CD4-positive, alpha-beta memory T cell (primary cell): ENCODE results near the gene ERBB4. TPM values are rescaled to one million over a fixed set of nuclear protein-coding genes. Genes with fewer than 3 reads are reported as not detected.

Source experiments
- CTCF ChIA-PET: fragments of 350-600 bp; sonication (Branson Sonifier 250); formaldehyde crosslinking; loops from one replicate; lab custom pipeline; 2021; ENCODE audit warnings: inconsistent platforms; ENCODE audit not compliant: partially characterized antibody; lab: Charles Lee
- POLR2A ChIA-PET: fragments of 350-600 bp; sonication (Branson Sonifier 250); formaldehyde crosslinking; loops from one replicate; lab custom pipeline; 2021; ENCODE audit not compliant: partially characterized antibody; lab: Charles Lee
- DNase-seq, 5 donors: peaks; one replicate each; pipeline versions ENCODE4 v3.0.0 to v3.0.0-alpha.2; 2020 to 2022; ENCODE audit warnings: mixed read lengths in 1 of 5
- H3K27ac ChIP-seq: one replicate; pipeline ENCODE4 v1.7.0; 2013; ENCODE audit warnings: low read depth, low read length
- H3K27me3 ChIP-seq: 2 replicates; pipeline ENCODE4 v1.7.0; 2013; ENCODE audit warnings: mild to moderate bottlenecking, low read length, moderate library complexity; ENCODE audit not compliant: insufficient read depth
- H3K36me3 ChIP-seq: 2 replicates; pipeline ENCODE4 v1.7.0; 2013; ENCODE audit warnings: mild to moderate bottlenecking, low read length, moderate library complexity; ENCODE audit not compliant: insufficient read depth
- H3K4me1 ChIP-seq: 2 replicates; pipeline ENCODE4 v1.7.0; 2013; ENCODE audit warnings: mild to moderate bottlenecking, low read length, moderate library complexity; ENCODE audit not compliant: insufficient read depth
- H3K4me3 ChIP-seq, 2 donors: one replicate each; pipeline ENCODE4 v1.7.0; 2013; ENCODE audit warnings: low read length in 2 of 2, mild to moderate bottlenecking in 1 of 2
- H3K9me3 ChIP-seq, 2 donors: one replicate each; pipeline ENCODE4 v1.7.0; 2013; ENCODE audit warnings: low read length in 2 of 2, control low read depth in 1 of 2; ENCODE audit not compliant: control insufficient read depth in 1 of 2
- H3K27ac Mint-ChIP-seq, 7 donors: one replicate each; pipeline ENCODE4 v1.8.0; 2020 to 2021; ENCODE audit warnings: mixed read lengths in 7 of 7, mild to moderate bottlenecking in 6 of 7, inconsistent platforms in 3 of 7, moderate library complexity in 3 of 7
- H3K27me3 Mint-ChIP-seq, 2 donors: one replicate each; pipeline ENCODE4 v1.8.0; 2020 to 2021; ENCODE audit warnings: mixed read lengths in 2 of 2
- H3K36me3 Mint-ChIP-seq, 2 donors: one replicate each; pipeline ENCODE4 v1.8.0; 2020 to 2021; ENCODE audit warnings: mixed read lengths in 2 of 2, inconsistent platforms in 1 of 2, mild to moderate bottlenecking in 1 of 2
- H3K4me1 Mint-ChIP-seq, 4 donors: one replicate each; pipeline ENCODE4 v1.8.0; 2020 to 2021; ENCODE audit warnings: mixed read lengths in 4 of 4, mild to moderate bottlenecking in 1 of 4
- H3K4me3 Mint-ChIP-seq, 8 donors: one replicate each; pipeline ENCODE4 v1.8.0; 2020 to 2021; ENCODE audit warnings: mixed read lengths in 8 of 8, mild to moderate bottlenecking in 7 of 8, moderate library complexity in 6 of 8, inconsistent platforms in 3 of 8
- H3K9me3 Mint-ChIP-seq, 8 donors: one replicate each; pipeline ENCODE4 v1.8.0; 2020 to 2021; ENCODE audit warnings: mixed read lengths in 8 of 8, mild to moderate bottlenecking in 5 of 8, inconsistent platforms in 3 of 8, moderate library complexity in 1 of 8
- intact Hi-C: fragments of 100-400 bp; cut with micrococcal nuclease; formaldehyde crosslinking; loops from one replicate; pipeline ENCODE4 v1.15.1; 2023
- polyA plus RNA-seq, 2 donors: library from polyadenylated mRNA; unstranded; fragments of 300-500 nt; fragmentation: Illumina TruSeq; gene quantifications; one replicate each; pipeline ENCODE4 v1.2.3, GENCODE V29; 2021
- total RNA-seq, 2 experiments: library from RNA; stranded (reverse); gene quantifications; one replicate each; pipeline ENCODE4 v1.2.3, GENCODE V29; 2021

ERBB4 gene
- total and polyA plus RNA-seq, 4 experiments from 2014 or later, result not detected

DNA sequence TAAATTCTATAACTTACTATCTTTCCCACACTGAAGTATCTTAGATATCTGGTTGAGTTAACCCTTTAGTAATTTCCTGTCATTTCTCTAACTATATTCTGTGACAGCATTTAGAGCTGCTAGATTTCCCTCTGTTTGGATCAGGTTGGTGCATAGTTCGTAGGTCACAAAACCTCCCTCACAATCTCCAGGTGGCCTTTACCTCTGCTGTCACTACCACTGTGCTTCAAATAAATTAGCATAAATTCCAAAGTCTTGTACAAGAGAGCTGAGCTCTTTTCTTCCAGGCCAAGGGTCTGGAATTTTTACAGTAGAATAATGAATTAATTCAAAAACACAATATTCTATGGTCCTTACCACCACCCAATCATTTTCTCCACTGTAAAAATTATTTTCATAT is 739.7 kb downstream of the ERBB4 start:
- DNase-seq, result no peak
- no peak overlapping the region for H3K27ac Mint-ChIP-seq
- ChIA-PET POLR2A (no interaction called here), CTCF (no interaction called here)
- no peak overlapping the region for H3K4me3 Mint-ChIP-seq
- H3K36me3 Mint-ChIP-seq, result no peaks in the 10 kb centered on the region
- H3K4me1 Mint-ChIP-seq, result no peaks in the 10 kb centered on the region
- no peaks in the 10 kb centered on the region for H3K36me3 ChIP-seq
- intact Hi-C loops, result no loop called here
- H3K4me1 ChIP-seq, result no peaks in the 10 kb centered on the region
- peaks cover 0 to 3% (median 0%) of the 10 kb centered on the region in 8 donors for H3K9me3 Mint-ChIP-seq
- no peak overlapping the region for H3K4me3 ChIP-seq
- H3K27me3 Mint-ChIP-seq, result no peaks in the 10 kb centered on the region
- H3K9me3 ChIP-seq, result no peaks in the 10 kb centered on the region
- H3K27me3 ChIP-seq, result no peaks in the 10 kb centered on the region
- H3K27ac ChIP-seq, result no peak overlapping the region

DNA sequence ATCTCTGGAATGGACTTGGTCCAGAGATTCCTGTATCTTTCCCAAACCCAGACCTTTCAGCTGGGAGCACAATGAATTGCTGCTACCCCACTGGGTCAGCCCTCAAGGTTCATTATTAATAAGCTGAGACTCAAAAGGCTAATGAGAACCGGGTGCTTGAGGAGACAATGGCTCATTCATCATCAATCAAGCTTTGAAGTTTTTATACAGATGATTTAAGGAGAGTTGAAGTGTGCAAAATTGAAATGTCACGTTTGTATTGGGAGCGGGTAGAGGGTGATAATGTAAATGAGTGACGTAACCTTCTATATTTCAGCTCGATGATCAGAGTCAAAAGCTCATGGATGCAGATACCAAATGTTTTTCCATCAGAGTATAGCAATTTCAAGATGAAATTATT is 744.9 kb downstream of the ERBB4 start:
- Histone ChIP-seq H3K4me3 (no peak overlapping the region), H3K4me1 (no peaks in the 10 kb centered on the region), H3K27me3 (no peaks in the 10 kb centered on the region), H3K27ac (no peak overlapping the region), H3K36me3 (no peaks in the 10 kb centered on the region), H3K9me3 (no peaks in the 10 kb centered on the region)
- no peak for DNase-seq
- H3K4me3 Mint-ChIP-seq, result no peak overlapping the region
- intact Hi-C loops, result no loop called here
- ChIA-PET POLR2A (no interaction called here), CTCF (no interaction called here)
- no peak overlapping the region for H3K27ac Mint-ChIP-seq
- no peaks in the 10 kb centered on the region for H3K36me3 Mint-ChIP-seq
- no peaks in the 10 kb centered on the region for H3K27me3 Mint-ChIP-seq
- no peaks in the 10 kb centered on the region for H3K4me1 Mint-ChIP-seq
- peaks cover 0 to 3% (median 0%) of the 10 kb centered on the region in 8 donors for H3K9me3 Mint-ChIP-seq

DNA sequence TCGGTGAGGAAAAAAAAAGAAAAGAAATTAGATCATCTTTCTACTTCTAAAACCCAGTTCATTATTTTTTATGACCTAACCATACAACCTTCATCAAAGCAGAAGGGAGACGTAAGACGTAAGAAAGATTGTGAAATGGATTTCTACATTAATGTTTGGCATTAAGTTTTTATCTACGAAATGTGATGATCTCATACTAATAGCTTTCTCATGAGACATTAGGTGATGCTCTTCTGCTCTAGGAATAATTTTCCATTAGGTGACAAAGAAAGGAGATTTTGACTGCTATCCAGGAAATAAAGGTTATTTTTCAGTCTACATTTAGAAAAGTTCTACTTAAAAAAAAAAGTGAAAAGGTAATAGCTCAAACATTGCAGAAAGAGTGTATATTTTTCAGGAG is 748.6 kb downstream of the ERBB4 start:
- no peaks in the 10 kb centered on the region for H3K36me3 Mint-ChIP-seq
- intact Hi-C loops, result no loop called here
- peaks cover 0 to 2% (median 0%) of the 10 kb centered on the region in 8 donors for H3K9me3 Mint-ChIP-seq
- no peak overlapping the region for H3K4me3 Mint-ChIP-seq
- Histone ChIP-seq H3K4me3 (no peak overlapping the region), H3K27me3 (no peaks in the 10 kb centered on the region), H3K4me1 (no peaks in the 10 kb centered on the region), H3K36me3 (no peaks in the 10 kb centered on the region), H3K9me3 (no peaks in the 10 kb centered on the region), H3K27ac (no peak overlapping the region)
- DNase-seq, result no peak
- ChIA-PET CTCF (no interaction called here), POLR2A (no interaction called here)
- H3K27me3 Mint-ChIP-seq, result no peaks in the 10 kb centered on the region
- no peak overlapping the region for H3K27ac Mint-ChIP-seq
- no peaks in the 10 kb centered on the region for H3K4me1 Mint-ChIP-seq

DNA sequence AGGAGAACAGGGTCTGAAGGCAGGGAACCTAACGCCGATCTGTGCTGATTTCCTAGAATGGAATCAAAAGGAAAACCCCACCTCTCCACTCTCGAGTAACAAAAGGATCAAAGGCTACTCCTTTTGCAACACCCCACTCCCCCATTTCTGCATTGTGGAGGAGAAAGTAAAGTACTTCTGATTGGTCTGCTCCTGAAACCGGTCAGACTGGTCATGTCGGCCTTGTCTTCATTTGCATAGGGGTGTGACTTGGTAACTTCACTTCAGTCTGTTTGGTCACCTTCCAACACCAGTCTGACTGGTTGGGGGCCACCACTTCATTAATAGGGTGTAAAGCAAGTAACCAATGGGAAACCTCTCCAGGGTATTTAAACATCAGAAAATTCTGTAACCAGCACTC is 771.9 kb downstream of the ERBB4 start:
- H3K4me1 ChIP-seq, result no peaks in the 10 kb centered on the region
- no peaks in the 10 kb centered on the region for H3K9me3 ChIP-seq
- H3K9me3 Mint-ChIP-seq, result peaks cover 0 to 11% (median 5%) of the 10 kb centered on the region in 8 donors
- H3K4me3 ChIP-seq, result no peak overlapping the region
- no peak overlapping the region for H3K27ac Mint-ChIP-seq
- no peak overlapping the region for H3K4me3 Mint-ChIP-seq
- H3K36me3 ChIP-seq, result no peaks in the 10 kb centered on the region
- DNase-seq, result no peak
- intact Hi-C loops, result no loop called here
- H3K27ac ChIP-seq, result no peak overlapping the region
- H3K27me3 ChIP-seq, result no peaks in the 10 kb centered on the region
- POLR2A ChIA-PET, result no interaction called here
- peaks cover 0 to 3% of the 10 kb centered on the region in 2 donors for H3K27me3 Mint-ChIP-seq
- CTCF ChIA-PET, result no interaction called here
- no peaks in the 10 kb centered on the region for H3K4me1 Mint-ChIP-seq
- H3K36me3 Mint-ChIP-seq, result no peaks in the 10 kb centered on the region

DNA sequence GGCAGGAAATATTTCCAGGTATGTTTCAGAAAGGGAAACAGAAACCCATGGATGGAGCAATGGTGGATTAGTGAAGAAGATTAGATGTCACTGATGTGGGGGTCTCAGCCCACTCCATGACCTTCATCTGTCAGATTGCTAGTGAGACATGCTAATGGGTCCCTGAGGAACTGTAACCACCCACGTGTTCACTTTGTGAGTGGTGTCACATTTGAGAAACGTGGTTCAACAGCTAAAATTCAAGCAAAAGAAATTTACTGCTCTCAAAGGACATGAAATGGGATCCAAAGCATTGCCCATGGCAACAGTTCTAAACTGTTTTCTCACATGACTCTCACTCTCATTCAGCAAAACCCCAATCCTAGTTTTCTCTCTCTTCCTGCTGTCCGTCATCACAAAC is 776.1 kb downstream of the ERBB4 start:
- no peak overlapping the region for H3K27ac Mint-ChIP-seq
- H3K9me3 Mint-ChIP-seq, result peaks cover 0 to 9% (median 2%) of the 10 kb centered on the region in 8 donors
- POLR2A ChIA-PET, result no interaction called here
- Histone ChIP-seq H3K4me3 (no peak overlapping the region), H3K4me1 (no peaks in the 10 kb centered on the region), H3K36me3 (no peaks in the 10 kb centered on the region), H3K27me3 (no peaks in the 10 kb centered on the region), H3K9me3 (no peaks in the 10 kb centered on the region), H3K27ac (no peak overlapping the region)
- no peaks in the 10 kb centered on the region for H3K27me3 Mint-ChIP-seq
- intact Hi-C loops, result no loop called here
- no peak overlapping the region for H3K4me3 Mint-ChIP-seq
- CTCF ChIA-PET, result no interaction called here
- no peak for DNase-seq
- H3K4me1 Mint-ChIP-seq, result no peaks in the 10 kb centered on the region
- no peaks in the 10 kb centered on the region for H3K36me3 Mint-ChIP-seq

DNA sequence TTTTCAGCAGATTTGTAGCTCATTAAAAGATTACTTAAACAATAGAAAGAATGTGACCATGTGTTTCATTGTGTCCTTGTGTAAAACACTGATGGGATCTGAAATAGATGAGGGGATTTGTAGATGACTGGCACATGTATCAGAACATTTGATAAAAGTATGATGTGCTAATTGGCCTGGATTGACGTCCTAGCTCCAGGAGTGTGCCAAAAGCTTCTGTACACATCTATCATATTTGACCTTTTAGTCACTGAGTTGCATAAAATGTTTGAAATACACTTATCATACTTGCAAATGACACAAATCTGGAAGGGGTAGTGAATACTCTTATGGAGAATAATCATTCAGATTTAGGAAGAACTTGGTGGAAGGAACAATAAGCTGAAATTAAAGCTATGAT is 778.5 kb downstream of the ERBB4 start:
- no peak overlapping the region for H3K27ac ChIP-seq
- ChIA-PET POLR2A (no interaction called here), CTCF (no interaction called here)
- intact Hi-C loops, result no loop called here
- H3K4me3 ChIP-seq, result no peak overlapping the region
- H3K27ac Mint-ChIP-seq, result no peak overlapping the region
- no peaks in the 10 kb centered on the region for H3K4me1 ChIP-seq
- no peaks in the 10 kb centered on the region for H3K27me3 ChIP-seq
- no peaks in the 10 kb centered on the region for H3K27me3 Mint-ChIP-seq
- no peaks in the 10 kb centered on the region for H3K4me1 Mint-ChIP-seq
- H3K9me3 ChIP-seq, result no peaks in the 10 kb centered on the region
- peaks cover 0 to 9% (median 2%) of the 10 kb centered on the region in 8 donors for H3K9me3 Mint-ChIP-seq
- no peak overlapping the region for H3K4me3 Mint-ChIP-seq
- H3K36me3 Mint-ChIP-seq, result no peaks in the 10 kb centered on the region
- H3K36me3 ChIP-seq, result no peaks in the 10 kb centered on the region
- no peak for DNase-seq

DNA sequence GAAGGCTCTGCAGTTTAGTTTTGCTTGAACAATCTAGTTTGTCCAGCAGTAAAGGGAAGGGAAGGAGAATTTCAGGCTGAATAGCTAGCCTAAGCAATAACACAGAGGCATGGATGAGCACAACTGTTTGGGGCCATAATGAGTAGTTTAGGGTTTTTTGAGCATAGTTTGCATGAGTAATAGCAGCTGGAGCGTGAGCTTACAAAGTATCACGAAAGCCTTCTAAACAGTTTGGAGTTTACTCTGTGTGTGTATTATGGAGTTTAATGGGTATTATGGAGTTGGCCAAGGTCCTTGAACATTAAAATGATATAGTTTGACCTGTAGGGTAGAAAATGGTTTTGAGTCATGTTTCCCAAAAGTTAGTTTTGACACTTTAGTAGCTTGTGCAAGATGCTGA is 782.3 kb downstream of the ERBB4 start:
- Mint-ChIP-seq H3K9me3 (peaks cover 0 to 9% (median 2%) of the 10 kb centered on the region in 8 donors), H3K4me1 (no peaks in the 10 kb centered on the region)
- POLR2A ChIA-PET, result no interaction called here

DNA sequence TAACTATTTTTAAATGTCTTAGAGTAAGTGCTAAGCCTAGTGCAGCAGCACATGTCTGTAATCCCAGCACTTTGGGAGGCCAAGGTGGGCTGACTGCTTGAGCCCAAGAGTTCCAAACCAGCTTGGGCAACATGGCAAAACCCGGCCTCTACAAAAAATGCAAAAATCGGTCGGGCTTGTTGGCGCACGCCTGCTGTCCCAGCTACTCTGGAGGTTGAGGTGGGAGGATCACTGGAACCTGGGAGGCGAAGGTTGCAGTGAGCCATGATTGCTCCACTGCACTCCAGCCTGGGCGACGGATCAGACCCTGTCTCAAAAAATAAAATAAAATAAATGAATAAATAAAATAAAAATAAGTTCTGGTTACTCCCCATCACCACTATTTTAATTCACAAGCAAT is 783.4 kb downstream of the ERBB4 start:
- POLR2A ChIA-PET, result no interaction called here
- Histone ChIP-seq H3K36me3 (no peaks in the 10 kb centered on the region), H3K27me3 (no peaks in the 10 kb centered on the region), H3K4me1 (no peaks in the 10 kb centered on the region), H3K4me3 (no peak overlapping the region), H3K9me3 (no peaks in the 10 kb centered on the region), H3K27ac (no peak overlapping the region)
- no peaks in the 10 kb centered on the region for H3K36me3 Mint-ChIP-seq
- DNase-seq, result no peak
- no peak overlapping the region for H3K4me3 Mint-ChIP-seq
- no peaks in the 10 kb centered on the region for H3K4me1 Mint-ChIP-seq
- intact Hi-C loops, result no loop called here
- H3K27ac Mint-ChIP-seq, result no peak overlapping the region
- CTCF ChIA-PET, result no interaction called here
- no peaks in the 10 kb centered on the region for H3K27me3 Mint-ChIP-seq
- peaks cover 0 to 9% (median 2%) of the 10 kb centered on the region in 8 donors for H3K9me3 Mint-ChIP-seq

More for the DNA sequence above, 782.3 kb downstream of the ERBB4 start:
- Histone ChIP-seq H3K36me3 (no peaks in the 10 kb centered on the region), H3K4me3 (no peak overlapping the region), H3K9me3 (no peaks in the 10 kb centered on the region), H3K27ac (no peak overlapping the region), H3K4me1 (no peaks in the 10 kb centered on the region), H3K27me3 (no peaks in the 10 kb centered on the region)
- H3K36me3 Mint-ChIP-seq, result no peaks in the 10 kb centered on the region
- no peaks in the 10 kb centered on the region for H3K27me3 Mint-ChIP-seq
- no peak for DNase-seq
- intact Hi-C loops, result no loop called here
- no peak overlapping the region for H3K4me3 Mint-ChIP-seq
- no peak overlapping the region for H3K27ac Mint-ChIP-seq
- CTCF ChIA-PET, result no interaction called here
